CD4-positive, alpha-beta T cell treated with Interleukin-4 for 1 hour (primary cell): Measurements from ENCODE around the gene EHMT2.
A peak's percentile ranks its signal among the peaks of the same experiment; 100 is the strongest.

ENCODE experiments used
- DNase-seq, 2 donors: peaks; one replicate each; pipeline ENCODE4 v3.0.0-alpha.2; 2020 to 2022

Gene EHMT2

DNA sequence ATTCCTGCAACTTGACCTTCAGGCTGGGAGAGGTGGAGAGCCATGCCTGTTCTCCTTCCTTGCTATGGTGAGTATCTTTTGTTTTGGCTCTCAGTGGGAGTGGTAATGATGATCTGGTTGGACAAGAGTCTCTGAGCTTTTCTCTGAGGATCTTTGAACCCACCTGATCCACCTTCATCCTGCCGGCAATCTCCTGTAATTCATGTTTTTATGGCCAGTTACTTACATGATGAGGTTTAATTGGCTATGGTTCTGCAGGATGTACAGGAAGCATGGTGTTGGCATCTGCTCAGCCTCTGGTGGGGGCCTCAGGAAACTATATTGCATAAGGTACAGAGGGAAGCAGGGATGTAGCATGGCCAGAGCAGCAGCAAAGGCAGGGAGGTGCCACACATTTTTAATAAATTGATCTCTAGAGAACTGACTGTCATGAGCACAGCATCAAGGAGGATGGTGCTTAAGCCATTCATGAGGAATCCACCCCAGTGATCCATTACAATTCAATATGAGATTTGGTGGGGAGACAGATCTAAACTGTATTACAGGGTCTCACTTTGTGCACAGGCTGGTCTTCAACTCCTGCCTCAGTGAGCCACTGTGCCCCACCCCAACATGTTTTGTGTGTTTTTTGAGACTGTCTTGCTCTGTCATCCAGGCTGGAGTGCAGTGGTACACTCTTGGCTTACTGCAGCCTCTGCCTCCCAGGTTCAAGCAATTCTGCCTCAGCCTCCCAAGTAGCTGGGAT, 60.0 kb downstream of the EHMT2 start:
- no peak for DNase-seq

GRCh38 chr6:31836474-31837368, 60.8 kb downstream of the EHMT2 start:
- no peak for DNase-seq

GRCh38 chr6:31836047-31836473, 61.4 kb downstream of the EHMT2 start:
- DNase-seq = no peak

DNA sequence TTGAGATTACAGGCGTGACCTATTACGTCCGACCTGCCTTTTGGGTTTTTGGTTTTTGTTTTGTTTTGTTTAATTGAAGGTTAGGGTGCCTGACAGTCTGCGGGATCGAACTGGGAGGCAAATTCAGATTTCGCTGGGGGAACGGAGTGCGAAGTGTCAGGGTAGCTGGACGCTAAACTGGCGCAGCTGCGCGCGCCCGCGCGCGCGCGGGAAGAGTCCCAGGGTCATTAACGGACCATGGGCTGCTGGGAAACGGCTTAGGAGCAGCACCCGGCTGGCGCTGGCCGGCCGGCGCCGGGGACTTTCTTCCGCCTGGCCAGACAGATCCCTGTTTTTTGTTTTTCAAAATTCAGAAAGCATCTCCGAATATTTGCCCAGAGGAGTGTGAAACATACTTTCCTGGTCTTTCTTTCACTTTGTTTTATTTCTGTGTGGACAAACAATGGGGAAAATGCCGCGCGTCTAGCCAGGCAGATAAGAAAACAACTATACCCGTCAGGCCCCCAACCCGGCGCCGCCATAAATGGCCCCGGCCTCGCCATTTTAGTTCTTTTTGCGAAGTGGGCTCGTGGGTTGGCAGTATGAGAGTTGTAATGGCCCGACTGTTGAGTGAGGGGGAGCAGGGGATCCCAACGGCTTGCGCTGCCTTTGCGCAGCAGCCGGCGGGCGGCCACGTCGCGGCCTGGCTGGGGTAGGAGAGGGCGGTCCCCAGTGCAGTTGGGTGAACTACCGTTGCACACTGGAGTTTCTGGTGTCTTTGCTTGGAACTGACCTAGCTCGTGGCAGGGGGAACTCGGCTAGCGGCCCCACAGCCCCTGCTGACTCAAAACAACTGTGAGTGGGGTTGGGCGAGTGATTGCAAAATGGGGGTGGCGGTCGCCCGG, 62.9 kb downstream of the EHMT2 start:
- DNase-seq = peak; percentile 82 to 85

DNA sequence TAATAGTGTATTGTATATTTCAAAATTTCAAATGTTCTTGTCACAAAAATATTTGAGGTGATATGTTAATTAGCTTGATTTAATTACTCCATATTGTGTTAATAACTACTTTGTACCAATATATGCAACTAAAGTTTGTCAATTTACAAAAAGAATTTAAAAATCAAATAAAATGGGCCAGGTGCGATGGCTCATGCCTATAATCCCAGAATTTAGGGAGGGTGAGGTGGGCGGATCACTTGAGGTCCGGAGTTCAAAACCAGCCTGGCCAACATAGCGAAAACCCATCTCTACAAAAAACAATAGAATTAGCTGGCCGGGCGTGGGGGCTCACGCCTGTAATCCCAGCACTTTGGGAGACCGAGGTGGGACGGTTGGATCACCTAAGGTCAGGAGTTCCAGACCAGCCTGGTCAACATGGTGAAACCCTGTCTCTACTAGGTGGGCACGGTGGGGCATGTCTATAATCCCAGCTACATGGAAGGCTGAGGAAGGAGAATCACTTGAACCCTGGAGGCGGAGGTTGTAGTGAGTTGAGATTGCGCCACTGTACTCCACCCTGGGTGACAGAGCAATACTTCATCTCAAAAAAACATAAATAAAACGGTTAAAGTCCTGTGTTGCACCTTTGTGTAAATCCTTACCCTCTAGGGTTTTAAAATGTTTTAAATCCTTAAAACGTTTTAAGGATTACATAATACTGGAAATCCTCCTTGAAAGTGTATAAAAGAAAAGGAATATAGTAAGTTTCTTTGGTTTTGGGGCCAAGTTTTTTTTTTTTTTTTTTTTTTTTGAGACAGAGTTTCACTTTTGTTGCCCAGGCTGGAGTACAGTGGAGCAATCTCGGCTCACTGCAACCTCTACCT, 65.9 kb downstream of the EHMT2 start:
- DNase-seq = peak in 1 of 2 donors; percentile 53

GRCh38 chr6:31830886-31831335, 66.6 kb downstream of the EHMT2 start:
- DNase-seq = peak in 1 of 2 donors; percentile 42
